Umbilical cord (tissue), 2 donors: ENCODE results near the gene PFDN4. TPM values are rescaled to one million over a fixed set of nuclear protein-coding genes. Genes with fewer than 3 reads are reported as not detected.

Experiments used
- DNase-seq: peaks from one replicate; pipeline ENCODE4 v3.0.0-alpha.2; 2015; ENCODE audit warnings: low spot score
- total RNA-seq: library from RNA; depleted of rRNA; stranded (reverse); fragments of >200 nt; gene quantifications from one replicate; pipeline ENCODE4 v1.2.3, GENCODE V29; 2014; ENCODE audit warnings: low replicate concordance; ENCODE audit not compliant: insufficient read depth

The PFDN4 gene
- total RNA-seq, 1 donor from 2014 or later: 84.7 TPM

DNA sequence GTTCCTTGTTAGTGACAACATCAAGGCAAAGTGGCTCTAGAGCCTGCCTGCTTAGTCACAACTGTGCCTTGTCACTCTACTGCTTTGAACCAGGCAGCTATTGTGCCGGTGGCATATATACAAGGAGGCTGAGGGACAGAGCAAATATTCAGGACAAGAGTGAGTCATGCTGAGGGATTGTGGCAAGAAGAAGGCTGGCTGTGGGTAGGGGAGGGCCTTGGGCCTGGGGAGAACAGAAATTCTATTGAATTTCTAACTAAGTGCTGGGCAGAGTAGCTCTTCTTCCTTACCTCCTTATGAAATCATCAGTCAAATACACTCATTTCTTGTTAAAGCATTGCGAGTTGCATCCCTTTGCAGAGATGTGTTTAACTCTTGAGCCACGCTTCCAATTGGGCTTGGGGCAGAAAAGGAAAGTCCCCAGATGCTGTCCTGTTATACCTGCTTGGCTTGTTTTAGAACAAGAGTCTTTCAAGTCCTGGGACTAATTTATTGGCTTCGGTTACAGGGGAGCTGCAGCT, 59.7 kb downstream of the PFDN4 start:
- DNase-seq: peak; percentile 35

DNA sequence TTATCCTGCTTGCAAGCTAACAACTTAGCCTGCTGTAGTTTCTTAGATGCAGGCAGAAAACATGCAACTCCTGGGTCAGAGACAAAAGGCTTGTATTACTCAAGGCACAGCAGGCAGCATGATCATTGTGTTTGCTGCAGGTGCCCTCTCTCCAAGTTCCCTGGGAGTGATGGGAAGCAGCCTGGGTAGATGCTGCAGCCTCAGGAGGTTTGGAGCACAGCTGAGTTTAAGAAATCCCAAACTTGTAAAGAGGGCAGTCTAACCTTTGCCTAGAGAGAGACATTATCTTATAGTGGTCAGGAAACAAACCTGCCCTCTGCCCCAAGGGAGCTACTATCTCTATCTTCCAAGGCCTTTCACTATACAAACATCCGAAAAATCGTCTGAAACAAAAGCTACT, 61.1 kb downstream of the PFDN4 start:
- DNase-seq: no peak

Other genes with a start within 250 kb of the PFDN4 start
- gene BCAS1, start 137.5 kb upstream of the PFDN4 start, total RNA-seq: 4.3 TPM
- 1.2 TPM for gene CYP24A1, start 34.1 kb upstream of the PFDN4 start, total RNA-seq